Kasumi-1 (cell line): ENCODE results near the gene GRIK1.
A peak's percentile ranks its signal among the peaks of the same experiment; 100 is the strongest.
"Not testable (repeated sequence)": the region's sequence is repeated elsewhere in the genome, so short reads cannot be mapped to it uniquely, and the experiment has no call there.

Experiments used
- DNase-seq, 2 experiments: peaks; one replicate each; lab custom pipeline; 2025; lab: John Stamatoyannopoulos, UW

GRIK1 gene

GRCh38 chr21:29610779-29611360 lies 328.9 kb downstream of the GRIK1 start:
- no peak for DNase-seq

- DNase-seq: no peak
These were observed 333.2 kb downstream of the GRIK1 start for GRCh38 chr21:29606613-29607012.

- DNase-seq: not testable (repeated sequence)
These were observed 334.6 kb downstream of the GRIK1 start for GRCh38 chr21:29605219-29605618.

GRCh38 chr21:29604076-29604475 lies 335.7 kb downstream of the GRIK1 start:
- no peak for DNase-seq

GRCh38 chr21:29601047-29601446 lies 338.7 kb downstream of the GRIK1 start:
- DNase-seq: no peak

GRCh38 chr21:29586696-29587095 lies 353.1 kb downstream of the GRIK1 start:
- DNase-seq: no peak

- no peak for DNase-seq
These were observed 354.3 kb downstream of the GRIK1 start for GRCh38 chr21:29585462-29585861.

GRCh38 chr21:29583424-29583924 lies 356.3 kb downstream of the GRIK1 start:
- DNase-seq: no peak

GRCh38 chr21:29582855-29583254 lies 356.9 kb downstream of the GRIK1 start:
- no peak for DNase-seq

- DNase-seq: no peak
These were observed 358.4 kb downstream of the GRIK1 start for GRCh38 chr21:29581393-29581792.

- DNase-seq: no peak
These were observed 359.0 kb downstream of the GRIK1 start for GRCh38 chr21:29580732-29581285.

GRCh38 chr21:29578306-29578705 lies 361.5 kb downstream of the GRIK1 start:
- no peak for DNase-seq

GRCh38 chr21:29571949-29572348 lies 367.8 kb downstream of the GRIK1 start:
- DNase-seq: peak in 1 of 2 experiments; percentile 42

GRCh38 chr21:29568020-29568697 lies 371.6 kb downstream of the GRIK1 start:
- no peak for DNase-seq

- DNase-seq: no peak
These were observed 381.7 kb downstream of the GRIK1 start for GRCh38 chr21:29557931-29558725.

GRCh38 chr21:29557200-29557599 lies 382.6 kb downstream of the GRIK1 start:
- DNase-seq: no peak

GRCh38 chr21:29555601-29556000 lies 384.2 kb downstream of the GRIK1 start:
- no peak for DNase-seq

- no peak for DNase-seq
These were observed 389.6 kb downstream of the GRIK1 start for GRCh38 chr21:29550205-29550604.

GRCh38 chr21:29549614-29550013 lies 390.2 kb downstream of the GRIK1 start:
- DNase-seq: no peak

- no peak for DNase-seq
These were observed 391.8 kb downstream of the GRIK1 start for GRCh38 chr21:29547998-29548397.

GRCh38 chr21:29546071-29546470 lies 393.7 kb downstream of the GRIK1 start:
- no peak for DNase-seq

- no peak for DNase-seq
These were observed 399.5 kb downstream of the GRIK1 start for GRCh38 chr21:29540289-29540688.

- no peak for DNase-seq
These were observed 401.7 kb downstream of the GRIK1 start for GRCh38 chr21:29538115-29538514.
